ENCODE results near the gene TBX21.

DNA sequence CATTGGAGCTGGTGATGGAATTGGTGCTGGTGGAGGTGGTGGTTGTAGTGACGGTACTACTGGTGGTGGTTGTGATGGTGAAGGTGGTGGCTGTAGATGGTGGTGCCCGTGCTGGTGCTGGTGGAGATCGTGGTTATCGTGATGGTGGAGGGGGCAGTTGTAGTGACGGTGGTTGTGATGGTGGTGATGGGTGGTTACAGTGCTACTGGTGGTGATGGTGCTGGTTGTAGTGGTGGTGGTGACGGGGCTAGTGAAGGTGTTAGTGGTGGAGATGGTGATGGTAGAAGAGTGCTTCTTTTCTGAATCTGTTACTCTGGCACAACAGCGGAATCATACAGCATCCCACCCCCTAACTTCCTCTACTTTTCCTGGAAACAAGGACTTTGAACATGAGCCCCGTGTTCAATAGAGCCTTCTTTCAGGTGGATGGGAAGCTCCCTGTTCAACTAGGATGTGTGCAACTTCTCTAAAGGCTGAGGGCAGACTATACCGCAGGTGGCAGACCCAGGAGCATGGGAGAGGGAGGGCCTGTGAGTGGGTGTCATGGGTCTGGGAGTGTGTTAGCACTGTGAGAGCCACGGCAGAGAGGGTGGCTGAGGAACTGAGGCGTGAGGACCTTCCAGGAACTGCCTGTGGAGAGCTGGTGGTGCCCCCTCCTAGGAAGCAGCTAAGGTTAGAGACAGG lies 8.2 kb downstream of the TBX21 start:
- TF ChIP-seq CREM (IDR thresholded peaks at IDR 0.05; ENCODE audit: low read depth) (no peak), ZNF24 (IDR thresholded peaks at IDR 0.05) (no peak), CBX5 (IDR thresholded peaks at IDR 0.05; ENCODE audit: low read depth) (no peak), RUNX3 (IDR thresholded peaks at IDR 0.05; ENCODE audit: low read length) (no peak), ZNF274 (IDR thresholded peaks at IDR 0.05; ENCODE audit: insufficient read depth, insufficient read length) (no peak), MXI1 (IDR thresholded peaks at IDR 0.05; ENCODE audit: low read depth, low read length) (no peak), MEF2A (IDR thresholded peaks at IDR 0.05; ENCODE audit: insufficient read depth, low read depth, low read length) (no peak), RELA (IDR thresholded peaks at IDR 0.05; ENCODE audit: borderline replicate concordance, partially characterized antibody) (no peak)
- TF ChIP-seq, protein P1, sequence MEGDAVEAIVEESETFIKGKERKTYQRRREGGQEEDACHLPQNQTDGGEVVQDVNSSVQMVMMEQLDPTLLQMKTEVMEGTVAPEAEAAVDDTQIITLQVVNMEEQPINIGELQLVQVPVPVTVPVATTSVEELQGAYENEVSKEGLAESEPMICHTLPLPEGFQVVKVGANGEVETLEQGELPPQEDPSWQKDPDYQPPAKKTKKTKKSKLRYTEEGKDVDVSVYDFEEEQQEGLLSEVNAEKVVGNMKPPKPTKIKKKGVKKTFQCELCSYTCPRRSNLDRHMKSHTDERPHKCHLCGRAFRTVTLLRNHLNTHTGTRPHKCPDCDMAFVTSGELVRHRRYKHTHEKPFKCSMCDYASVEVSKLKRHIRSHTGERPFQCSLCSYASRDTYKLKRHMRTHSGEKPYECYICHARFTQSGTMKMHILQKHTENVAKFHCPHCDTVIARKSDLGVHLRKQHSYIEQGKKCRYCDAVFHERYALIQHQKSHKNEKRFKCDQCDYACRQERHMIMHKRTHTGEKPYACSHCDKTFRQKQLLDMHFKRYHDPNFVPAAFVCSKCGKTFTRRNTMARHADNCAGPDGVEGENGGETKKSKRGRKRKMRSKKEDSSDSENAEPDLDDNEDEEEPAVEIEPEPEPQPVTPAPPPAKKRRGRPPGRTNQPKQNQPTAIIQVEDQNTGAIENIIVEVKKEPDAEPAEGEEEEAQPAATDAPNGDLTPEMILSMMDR (IDR thresholded peaks at IDR 0.05 in 2 of 3, conservative IDR thresholded peaks at IDR 0.05 in 1 of 3; ENCODE audit: control insufficient read depth in 2 of 3, extremely low read depth in 1 of 3, insufficient read depth in 1 of 3, low read depth in 3 of 3, low read length in 3 of 3), result no peak

Data from GM12878 (cell line).